NT2/D1 (cell line): ENCODE results near the gene RIMBP3B.
"Not testable (repeated sequence)": the region's sequence is repeated elsewhere in the genome, so short reads cannot be mapped to it uniquely, and the experiment has no call there.

ENCODE experiments used
- SUZ12 ChIP-seq: IDR thresholded peaks from 2 replicates; pipeline ENCODE4 v1.6.1; 2011; ENCODE audit not compliant: insufficient read length, insufficient read depth; ENCODE audit errors: extremely low read depth
- YY1 ChIP-seq: IDR thresholded peaks from 2 replicates; pipeline ENCODE4 v1.6.1; 2011; ENCODE audit not compliant: insufficient read length, insufficient read depth
- ZNF274 ChIP-seq: IDR thresholded peaks from 2 replicates; pipeline ENCODE4 v1.6.1; 2011; ENCODE audit warnings: mild to moderate bottlenecking, low read depth, low read length

- not testable (repeated sequence) for TF ChIP-seq ZNF274, YY1, SUZ12
Observed at GRCh38 chr22:21365337-21365736, 18.2 kb upstream of the RIMBP3B start.
